Stimulated activated CD4-positive, alpha-beta T cell treated with anti-CD3 and anti-CD28 coated beads, TNF-alpha, amount 100 ng/mL, for 4 hours (primary cell): ENCODE measurements around the gene MUC4.

ENCODE experiments used
- DNase-seq, 3 experiments: peaks; one replicate each; pipeline ENCODE4 v3.0.0-alpha.2; 2020; ENCODE audit warnings: low read depth in 3 of 3

MUC4 gene

DNA sequence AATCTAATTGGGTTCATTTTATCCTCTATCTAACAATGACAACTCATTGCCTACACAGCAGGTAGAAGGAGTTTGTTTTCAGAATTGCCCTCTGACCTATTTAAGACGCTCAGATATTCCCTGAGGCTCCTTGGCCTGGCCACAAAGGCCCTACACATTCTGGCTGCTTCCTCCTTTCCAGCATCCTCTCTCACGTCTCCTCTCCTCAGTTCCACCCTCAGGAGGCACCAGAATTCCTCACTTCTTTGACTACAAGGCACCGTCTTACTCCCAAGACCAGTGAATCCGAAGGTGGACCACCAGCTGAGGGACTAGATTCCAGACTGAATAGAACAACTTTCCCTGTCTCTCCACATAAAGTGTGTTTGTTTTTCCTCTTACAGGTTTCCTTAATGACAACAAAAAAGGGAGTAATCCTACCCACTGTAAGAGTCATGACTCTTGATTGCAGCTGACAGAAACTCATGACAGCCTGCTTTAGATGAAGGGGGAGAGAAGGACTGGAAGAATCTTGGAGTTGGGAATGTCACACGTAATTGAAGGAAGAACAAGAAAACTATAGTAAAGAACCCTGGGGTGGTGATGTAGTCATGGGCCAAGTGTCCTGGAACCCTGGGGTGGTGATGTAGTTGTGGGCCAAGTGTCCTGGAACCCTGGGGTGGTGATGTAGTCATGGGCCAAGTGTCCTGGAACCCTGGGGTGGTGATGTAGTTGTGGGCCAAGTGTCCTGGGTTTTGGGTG is 112.9 kb downstream of the MUC4 start:
- no peak for DNase-seq

GRCh38 chr3:195698325-195698646 is 113.4 kb downstream of the MUC4 start:
- no peak for DNase-seq

DNA sequence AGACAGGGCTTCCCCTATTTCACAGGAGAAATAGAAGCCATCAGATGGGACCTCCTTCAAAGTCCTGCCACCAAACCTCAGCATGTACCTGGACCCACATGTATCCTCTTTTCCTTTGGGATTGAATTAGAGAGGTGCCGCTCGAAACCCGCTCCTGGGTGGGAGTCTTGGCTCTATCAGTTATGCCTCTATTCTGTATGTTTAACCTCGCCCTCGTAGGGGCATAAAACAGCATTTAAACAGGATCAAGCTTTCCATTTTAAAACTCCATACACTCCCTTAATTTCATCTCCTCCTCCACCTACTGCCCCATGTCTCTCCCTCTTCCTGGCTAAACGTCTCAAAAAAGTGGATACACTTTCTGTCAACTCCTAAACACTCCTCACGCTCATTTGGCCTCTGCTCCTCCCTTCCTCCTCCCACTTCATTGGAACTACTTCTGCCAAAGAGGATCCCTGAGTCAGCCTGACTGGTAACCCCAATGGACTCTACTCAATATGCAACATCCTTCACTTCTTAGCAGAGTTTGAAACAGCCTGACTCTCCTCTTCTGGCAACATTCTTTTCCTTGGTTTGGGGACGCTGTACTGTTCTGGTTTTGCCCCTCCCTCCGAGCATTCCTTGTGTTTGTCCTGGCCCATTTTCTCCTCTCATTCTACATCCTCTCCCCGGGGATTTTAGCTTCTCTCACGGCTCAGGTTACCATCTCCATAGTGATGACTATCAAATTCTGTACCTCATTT is 114.0 kb downstream of the MUC4 start:
- no peak for DNase-seq
